ENCODE measurements around the gene REC114.

Gene REC114

DNA sequence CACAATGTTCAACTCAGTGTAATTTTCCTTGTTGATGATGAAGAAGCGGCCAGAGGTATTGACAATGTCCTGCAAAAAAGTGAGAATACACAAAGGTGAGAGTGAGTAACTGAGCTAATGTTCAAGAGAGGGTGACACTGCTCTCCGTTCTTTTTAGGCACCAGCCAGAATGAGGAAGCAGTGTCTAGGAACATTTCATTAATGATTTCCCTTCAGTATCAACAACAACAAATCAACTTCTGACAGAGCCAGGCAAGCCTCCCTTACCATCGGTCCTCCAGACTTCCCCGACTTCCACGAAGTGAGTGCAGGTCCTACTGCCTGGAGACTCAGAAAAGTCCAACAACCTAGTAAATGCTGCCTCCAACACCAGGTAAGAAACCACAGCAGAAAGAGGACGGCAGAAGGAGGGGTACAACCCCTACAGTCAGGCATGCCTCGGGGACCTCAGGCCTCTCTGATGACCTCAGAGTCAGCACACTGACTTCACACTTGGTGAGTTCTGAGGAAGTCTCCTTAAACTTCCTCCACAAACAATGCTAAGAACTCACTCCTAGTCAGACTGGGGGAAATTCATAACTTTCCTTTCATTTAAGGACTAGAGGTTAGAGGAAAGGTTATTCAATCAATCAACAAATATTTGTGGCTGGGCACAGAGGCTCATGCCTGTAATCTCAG lies 127.5 kb downstream of the REC114 start:
- TF ChIP-seq, protein P1, sequence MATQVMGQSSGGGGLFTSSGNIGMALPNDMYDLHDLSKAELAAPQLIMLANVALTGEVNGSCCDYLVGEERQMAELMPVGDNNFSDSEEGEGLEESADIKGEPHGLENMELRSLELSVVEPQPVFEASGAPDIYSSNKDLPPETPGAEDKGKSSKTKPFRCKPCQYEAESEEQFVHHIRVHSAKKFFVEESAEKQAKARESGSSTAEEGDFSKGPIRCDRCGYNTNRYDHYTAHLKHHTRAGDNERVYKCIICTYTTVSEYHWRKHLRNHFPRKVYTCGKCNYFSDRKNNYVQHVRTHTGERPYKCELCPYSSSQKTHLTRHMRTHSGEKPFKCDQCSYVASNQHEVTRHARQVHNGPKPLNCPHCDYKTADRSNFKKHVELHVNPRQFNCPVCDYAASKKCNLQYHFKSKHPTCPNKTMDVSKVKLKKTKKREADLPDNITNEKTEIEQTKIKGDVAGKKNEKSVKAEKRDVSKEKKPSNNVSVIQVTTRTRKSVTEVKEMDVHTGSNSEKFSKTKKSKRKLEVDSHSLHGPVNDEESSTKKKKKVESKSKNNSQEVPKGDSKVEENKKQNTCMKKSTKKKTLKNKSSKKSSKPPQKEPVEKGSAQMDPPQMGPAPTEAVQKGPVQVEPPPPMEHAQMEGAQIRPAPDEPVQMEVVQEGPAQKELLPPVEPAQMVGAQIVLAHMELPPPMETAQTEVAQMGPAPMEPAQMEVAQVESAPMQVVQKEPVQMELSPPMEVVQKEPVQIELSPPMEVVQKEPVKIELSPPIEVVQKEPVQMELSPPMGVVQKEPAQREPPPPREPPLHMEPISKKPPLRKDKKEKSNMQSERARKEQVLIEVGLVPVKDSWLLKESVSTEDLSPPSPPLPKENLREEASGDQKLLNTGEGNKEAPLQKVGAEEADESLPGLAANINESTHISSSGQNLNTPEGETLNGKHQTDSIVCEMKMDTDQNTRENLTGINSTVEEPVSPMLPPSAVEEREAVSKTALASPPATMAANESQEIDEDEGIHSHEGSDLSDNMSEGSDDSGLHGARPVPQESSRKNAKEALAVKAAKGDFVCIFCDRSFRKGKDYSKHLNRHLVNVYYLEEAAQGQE (IDR thresholded peaks at IDR 0.05; ENCODE audit: insufficient read depth in 1 of 2, low read depth in 2 of 2, low read length in 2 of 2), result no peak

DNA sequence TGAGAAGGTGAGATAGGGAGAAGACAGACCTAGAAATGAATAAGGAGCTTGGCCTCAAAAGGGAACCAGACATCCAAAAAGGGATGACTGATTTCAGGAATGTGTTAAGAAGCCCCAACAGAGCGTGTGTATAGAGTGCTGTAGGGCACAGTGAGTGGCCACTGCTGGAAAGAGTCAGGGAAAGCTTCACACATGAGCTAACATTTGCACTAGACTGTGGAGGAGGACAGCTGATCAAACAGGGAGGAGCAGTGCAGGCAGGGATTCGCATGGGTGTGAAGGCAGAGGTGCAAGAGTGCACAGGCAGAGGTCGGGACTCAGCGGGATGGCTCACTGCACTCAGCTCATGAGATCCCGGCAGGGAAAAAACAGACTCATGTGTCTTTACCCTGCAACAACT lies 128.4 kb downstream of the REC114 start:
- TF ChIP-seq SIN3A (IDR thresholded peaks at IDR 0.05; ENCODE audit: borderline replicate concordance, insufficient read depth, low read length) (no peak), FOXP2 (optimal IDR thresholded peaks at IDR 0.05; ENCODE audit: borderline replicate concordance, extremely low read depth, extremely low read length, insufficient read depth) (no peak), TAF1 (IDR thresholded peaks at IDR 0.05; ENCODE audit: borderline replicate concordance, insufficient read depth, low read length) (no peak), POLR2AphosphoS5 (IDR thresholded peaks at IDR 0.05; ENCODE audit: low read depth, low read length) (no peak)
- TF ChIP-seq, protein P1 (IDR thresholded peaks at IDR 0.05; ENCODE audit: insufficient read depth in 1 of 2, low read depth in 2 of 2, low read length in 2 of 2), result no peak

DNA sequence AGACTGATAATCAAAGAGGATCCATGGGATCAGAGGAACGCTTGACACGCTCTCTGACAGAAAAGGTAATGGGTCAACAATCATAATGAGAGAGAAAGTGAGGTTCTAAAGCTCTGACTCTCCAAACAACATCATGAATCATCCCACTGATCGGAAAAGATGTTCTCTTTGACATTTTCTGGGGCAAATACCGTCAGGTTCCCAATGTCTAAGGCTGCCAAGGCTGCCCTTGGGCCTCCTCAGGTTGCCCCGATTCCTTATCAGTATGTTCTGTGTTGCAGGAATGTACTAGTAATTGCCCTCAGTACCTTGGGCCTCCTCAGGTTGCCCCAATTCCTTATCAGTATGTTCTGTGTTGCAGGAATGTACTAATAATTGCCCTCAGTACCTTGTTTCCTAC lies 129.3 kb downstream of the REC114 start:
- TF ChIP-seq FOXP2 (optimal IDR thresholded peaks at IDR 0.05; ENCODE audit: borderline replicate concordance, extremely low read depth, extremely low read length, insufficient read depth) (no peak), POLR2AphosphoS5 (IDR thresholded peaks at IDR 0.05; ENCODE audit: low read depth, low read length) (no peak), TAF1 (IDR thresholded peaks at IDR 0.05; ENCODE audit: borderline replicate concordance, insufficient read depth, low read length) (no peak), SIN3A (IDR thresholded peaks at IDR 0.05; ENCODE audit: borderline replicate concordance, insufficient read depth, low read length) (no peak)
- TF ChIP-seq, protein P1 (IDR thresholded peaks at IDR 0.05; ENCODE audit: insufficient read depth in 1 of 2, low read depth in 2 of 2, low read length in 2 of 2), result no peak

- TF ChIP-seq SIN3A (IDR thresholded peaks at IDR 0.05; ENCODE audit: borderline replicate concordance, insufficient read depth, low read length) (no peak), FOXP2 (optimal IDR thresholded peaks at IDR 0.05; ENCODE audit: borderline replicate concordance, extremely low read depth, extremely low read length, insufficient read depth) (no peak), TAF1 (IDR thresholded peaks at IDR 0.05; ENCODE audit: borderline replicate concordance, insufficient read depth, low read length) (no peak), POLR2AphosphoS5 (IDR thresholded peaks at IDR 0.05; ENCODE audit: low read depth, low read length) (no peak)
- TF ChIP-seq, protein P1 (IDR thresholded peaks at IDR 0.05; ENCODE audit: insufficient read depth in 1 of 2, low read depth in 2 of 2, low read length in 2 of 2), result no peak
Observed at GRCh38 chr15:73573037-73573436, 130.1 kb downstream of the REC114 start.

GRCh38 chr15:73573572-73573971 lies 130.6 kb downstream of the REC114 start:
- no peak for TF ChIP-seq TAF1 (IDR thresholded peaks at IDR 0.05; ENCODE audit: borderline replicate concordance, insufficient read depth, low read length)
- peak; percentile 74 for TF ChIP-seq FOXP2 (optimal IDR thresholded peaks at IDR 0.05; ENCODE audit: borderline replicate concordance, extremely low read depth, extremely low read length, insufficient read depth)
- peak; percentile 38; the same call in 1 of the 2 replicates for TF ChIP-seq SIN3A (IDR thresholded peaks at IDR 0.05; ENCODE audit: borderline replicate concordance, insufficient read depth, low read length)
- TF ChIP-seq, protein P1 (IDR thresholded peaks at IDR 0.05; ENCODE audit: insufficient read depth in 1 of 2, low read depth in 2 of 2, low read length in 2 of 2), result 0 out of 4 replicates have a peak, but pooled peaks of 1 of the 2 experiments have one; percentile 13

Data from PFSK-1 (cell line).